GM11168 (cell line): ENCODE data around the gene KRTAP10-3.

Source experiments
- in situ Hi-C: fragments of 300-500 bp; cut with MboI; formaldehyde crosslinking; loops from one replicate; pipeline ENCODE4 v1.12.0; 2022; ENCODE audit warnings: low sequenced_read_pairs; ENCODE audit not compliant: unreplicated experiment

Gene KRTAP10-3

GRCh38 chr21:44531606-44532564 lies 26.7 kb downstream of the KRTAP10-3 start:
- in situ Hi-C loops = no loop called here

DNA sequence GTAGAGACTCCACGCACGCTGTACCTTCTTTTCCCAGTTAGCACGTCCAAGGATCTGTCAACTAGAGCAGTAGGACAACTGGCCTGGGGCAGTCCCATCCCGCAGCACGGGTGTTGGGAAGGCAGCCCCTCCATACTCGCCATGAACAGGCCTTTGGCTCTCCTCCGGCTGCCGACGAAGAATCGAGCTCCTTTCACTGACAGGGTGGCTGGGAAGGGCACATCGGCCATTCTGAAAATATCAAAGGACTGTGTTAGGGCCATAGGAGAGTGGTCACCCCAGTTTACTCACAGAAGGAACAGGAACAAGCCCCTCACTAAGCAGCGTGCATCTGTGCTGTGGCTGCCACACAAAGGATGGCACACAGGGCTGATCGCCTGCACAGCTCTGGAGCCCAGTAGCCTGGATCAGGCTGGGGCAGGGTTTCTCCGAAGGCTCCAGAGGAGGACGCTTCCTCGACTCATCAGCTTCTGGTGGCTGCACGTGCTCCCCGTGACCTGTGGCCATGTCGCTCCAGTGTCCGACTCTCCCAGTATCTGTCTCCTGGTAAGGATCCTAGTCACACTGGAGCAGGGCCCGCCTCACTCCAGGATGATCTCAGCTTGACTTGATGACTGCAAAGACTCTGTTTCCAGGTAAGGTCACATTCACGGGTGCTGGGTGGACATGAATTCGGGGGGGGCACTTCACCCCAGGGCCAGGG lies 27.5 kb downstream of the KRTAP10-3 start:
- in situ Hi-C loops = no loop called here

DNA sequence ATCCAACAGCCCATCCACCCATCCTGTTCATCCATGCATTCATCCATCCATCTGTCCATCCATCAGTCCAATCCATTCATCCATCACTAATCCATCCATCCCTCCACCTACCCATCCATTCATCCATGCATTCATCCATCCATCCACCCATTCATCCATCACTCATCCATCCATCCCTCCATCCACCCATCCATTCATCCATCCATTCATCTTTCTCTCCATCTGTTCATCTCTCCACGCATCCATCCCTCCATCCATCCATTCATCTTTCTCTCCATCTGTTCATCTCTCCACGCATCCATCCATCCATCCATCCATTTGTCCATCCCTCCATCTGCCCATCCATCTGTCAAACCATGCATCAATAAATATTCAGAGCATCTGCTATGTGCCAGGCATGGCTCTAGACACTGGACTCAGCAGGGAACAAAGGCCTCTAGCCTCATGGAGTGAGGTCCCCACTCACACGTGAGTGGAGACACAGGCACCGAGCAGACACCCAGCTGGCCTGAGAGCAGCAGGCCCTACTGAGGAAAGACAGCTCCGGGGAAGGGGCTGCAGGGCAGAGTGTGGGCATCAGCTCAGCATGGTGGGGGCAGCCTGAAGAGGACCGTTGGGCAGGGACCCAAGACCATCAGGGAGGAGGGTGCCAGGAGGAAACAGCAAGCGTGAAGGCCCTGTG lies 28.2 kb downstream of the KRTAP10-3 start:
- in situ Hi-C loops = no loop called here

GRCh38 chr21:44529503-44530125 lies 29.0 kb downstream of the KRTAP10-3 start:
- in situ Hi-C loops = no loop called here

- in situ Hi-C loops = no loop called here
Observed at GRCh38 chr21:44529011-44529421, 29.6 kb downstream of the KRTAP10-3 start.

DNA sequence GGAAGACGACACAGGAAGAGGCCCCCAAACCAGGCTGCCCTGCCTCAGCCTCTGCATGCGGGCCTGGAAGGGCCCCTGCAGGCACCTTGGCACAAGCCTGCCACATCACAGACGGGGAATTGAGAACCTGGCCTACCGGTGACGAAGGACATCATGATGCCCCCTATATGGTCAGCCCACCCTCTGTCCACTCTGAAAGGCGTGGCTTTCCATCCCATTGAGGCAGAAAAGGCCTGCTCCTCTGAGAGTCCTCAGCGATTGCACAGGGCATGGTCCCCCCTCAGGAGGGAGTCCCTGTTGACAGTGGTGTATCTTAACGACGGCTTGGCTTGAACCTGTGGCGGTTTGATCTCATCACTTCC lies 30.0 kb downstream of the KRTAP10-3 start:
- in situ Hi-C loops = no loop called here

DNA sequence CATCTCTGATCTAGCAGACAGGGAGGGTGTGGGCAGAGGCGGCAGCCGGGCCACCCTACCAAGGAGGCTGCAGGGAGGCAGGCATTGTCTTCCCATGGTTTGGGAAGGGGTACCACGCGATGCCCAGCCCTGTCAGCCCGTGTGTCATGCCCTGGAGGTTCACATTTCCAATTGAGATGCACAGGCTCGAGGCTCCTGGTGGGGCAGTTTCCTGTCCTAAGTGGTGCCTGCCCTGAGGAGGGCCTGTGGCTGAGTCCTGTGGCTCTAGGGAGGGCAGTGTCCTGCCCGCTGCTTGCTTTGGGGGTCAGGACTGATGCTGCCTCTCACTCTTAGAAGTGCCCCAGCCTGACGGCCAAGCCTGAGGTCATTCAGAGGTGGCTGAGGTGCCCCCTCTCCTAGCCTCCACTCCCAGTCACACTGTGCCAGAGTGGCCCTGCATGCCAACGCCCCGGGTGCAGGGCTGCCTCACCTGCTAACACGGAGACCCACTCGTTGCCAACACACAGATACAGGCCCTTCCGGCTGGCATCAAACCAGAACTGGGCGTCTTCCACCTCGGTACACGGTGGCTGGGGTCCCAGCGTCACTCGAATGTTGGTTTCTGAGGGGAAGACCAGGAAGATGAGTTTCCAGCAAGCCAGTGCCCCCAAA lies 30.5 kb downstream of the KRTAP10-3 start:
- in situ Hi-C loops = no loop called here

- in situ Hi-C loops = no loop called here
Observed at GRCh38 chr21:44527156-44527982, 31.2 kb downstream of the KRTAP10-3 start.

GRCh38 chr21:44526096-44526997 lies 32.2 kb downstream of the KRTAP10-3 start:
- in situ Hi-C loops = no loop called here

DNA sequence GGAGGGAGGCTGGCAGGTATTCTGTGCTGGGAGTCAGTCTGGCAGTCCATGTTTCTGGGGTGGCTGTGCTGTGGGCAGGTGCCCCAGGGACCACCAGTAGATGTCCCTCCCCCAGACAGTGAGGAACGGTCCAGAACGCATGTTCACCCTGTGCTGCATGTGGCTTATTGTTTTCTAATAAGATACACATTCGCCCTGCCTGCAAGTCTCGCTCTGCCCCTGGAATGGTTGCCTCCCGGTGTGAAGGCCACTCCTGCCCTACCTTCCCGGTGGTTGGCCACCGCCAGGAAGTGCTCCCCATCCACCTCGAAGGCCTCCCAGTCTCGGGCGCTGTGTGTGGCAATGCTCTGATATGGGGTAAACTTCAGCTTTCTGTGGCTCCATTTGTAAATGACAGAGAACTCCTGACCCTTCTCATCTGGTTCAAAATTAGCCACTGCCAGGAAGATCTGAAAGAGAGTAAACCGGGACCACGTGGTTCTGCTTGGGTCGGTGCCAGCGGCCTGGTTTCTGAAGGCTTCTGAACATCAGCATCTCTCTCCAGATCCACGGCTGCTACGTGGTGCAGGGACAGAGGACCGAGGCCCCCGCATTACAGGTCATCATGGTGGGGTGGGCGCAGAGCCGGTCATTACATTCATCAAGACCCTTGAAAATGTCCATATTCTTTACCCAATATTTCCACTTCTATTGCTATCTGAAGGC lies 33.1 kb downstream of the KRTAP10-3 start:
- in situ Hi-C loops = no loop called here

GRCh38 chr21:44524414-44525371 lies 33.9 kb downstream of the KRTAP10-3 start:
- in situ Hi-C loops = no loop called here

DNA sequence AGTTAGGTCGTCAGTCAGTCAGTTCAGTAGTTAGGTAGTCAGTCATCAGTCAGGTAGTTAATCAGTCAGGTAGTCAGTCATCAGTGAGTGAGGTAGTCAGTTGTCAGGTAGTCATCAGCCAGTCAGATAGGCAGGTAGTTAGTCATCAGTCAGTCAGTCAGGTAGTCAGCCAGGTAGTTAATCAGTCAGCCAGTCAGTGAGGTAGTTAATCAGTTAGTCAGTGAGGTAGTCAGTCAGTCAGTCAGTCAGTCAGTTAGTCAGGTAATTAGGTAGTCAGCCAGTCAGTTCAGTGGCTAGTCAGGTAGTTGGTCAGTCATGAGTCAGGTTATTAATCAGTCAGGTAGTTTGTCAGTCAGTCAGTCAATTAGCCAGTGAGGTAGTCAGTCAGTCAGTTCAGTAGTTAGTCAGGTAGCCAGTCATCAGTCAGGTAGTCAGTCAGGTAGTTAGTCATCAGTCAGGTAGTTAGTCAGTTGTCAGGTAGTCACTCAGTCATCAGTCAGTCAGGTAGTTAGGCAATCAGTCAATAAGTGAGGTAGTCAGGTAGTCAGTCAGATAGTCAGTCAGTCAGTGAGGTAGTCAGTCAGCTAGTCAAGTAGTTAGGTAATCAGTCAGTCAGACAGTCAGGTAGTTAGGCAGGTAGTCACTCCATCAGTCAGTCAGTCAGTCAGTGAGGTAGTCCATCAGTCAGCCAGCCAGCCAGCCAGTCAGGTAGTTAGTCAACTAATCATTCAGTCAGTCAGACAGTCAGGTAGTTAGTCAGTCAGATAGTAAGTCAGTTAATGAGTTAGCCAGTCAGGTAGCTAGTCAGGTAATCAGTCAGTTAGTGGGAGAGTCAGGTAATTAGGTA lies 34.8 kb downstream of the KRTAP10-3 start:
- in situ Hi-C loops = no loop called here

- in situ Hi-C loops = no loop called here
Observed at GRCh38 chr21:44522753-44523204, 35.8 kb downstream of the KRTAP10-3 start.

GRCh38 chr21:44521928-44522752 lies 36.5 kb downstream of the KRTAP10-3 start:
- in situ Hi-C loops = no loop called here
